NCI-H82 (cell line): Measurements from ENCODE around the gene SHISAL1.

ENCODE experiments used
- DNase-seq: peaks from one replicate; lab custom pipeline; 2025; lab: John Stamatoyannopoulos, UW

The SHISAL1 gene

GRCh38 chr22:44342347-44342956 is 29.7 kb upstream of the SHISAL1 start:
- DNase-seq = no peak

GRCh38 chr22:44341431-44342346 is 28.9 kb upstream of the SHISAL1 start:
- peak; percentile 12 for DNase-seq

GRCh38 chr22:44340271-44341239 is 27.8 kb upstream of the SHISAL1 start:
- DNase-seq = no peak

GRCh38 chr22:44338906-44339305 is 26.2 kb upstream of the SHISAL1 start:
- no peak for DNase-seq

GRCh38 chr22:44338177-44338810 is 25.5 kb upstream of the SHISAL1 start:
- no peak for DNase-seq

- no peak for DNase-seq
Measured at GRCh38 chr22:44337678-44338004, 24.9 kb upstream of the SHISAL1 start.

GRCh38 chr22:44336962-44337677 is 24.4 kb upstream of the SHISAL1 start:
- peak; percentile 24 for DNase-seq

GRCh38 chr22:44335903-44336803 is 23.4 kb upstream of the SHISAL1 start:
- DNase-seq = no peak

- DNase-seq = no peak
Measured at GRCh38 chr22:44335066-44335839, 22.5 kb upstream of the SHISAL1 start.

- DNase-seq = no peak
Measured at GRCh38 chr22:44333847-44334635, 21.3 kb upstream of the SHISAL1 start.

GRCh38 chr22:44332946-44333345 is 20.2 kb upstream of the SHISAL1 start:
- no peak for DNase-seq

GRCh38 chr22:44331881-44332714 is 19.3 kb upstream of the SHISAL1 start:
- peak; percentile 32 for DNase-seq

GRCh38 chr22:44330744-44331660 is 18.3 kb upstream of the SHISAL1 start:
- DNase-seq = peak; percentile 15

- no peak for DNase-seq
Measured at GRCh38 chr22:44330188-44330743, 17.5 kb upstream of the SHISAL1 start.

GRCh38 chr22:44329179-44329796 is 16.5 kb upstream of the SHISAL1 start:
- DNase-seq = no peak

GRCh38 chr22:44328762-44329161 is 16.0 kb upstream of the SHISAL1 start:
- DNase-seq = no peak
